ENCODE data around the gene SORT1. TPM values are rescaled to one million over a fixed set of nuclear protein-coding genes. Genes with fewer than 3 reads are reported as not detected.

SORT1 gene
- total and polyA plus RNA-seq, 7 experiments from 2014 or later: 1.0 to 25.6 (median 1.8) TPM; not detected in 2

GRCh38 chr1:109356915-109357314 is 40.8 kb downstream of the SORT1 start:
- no peaks in the 10 kb centered on the region for H3K36me3 ChIP-seq (ENCODE audit: control insufficient read depth in 2 of 3, insufficient read depth in 3 of 3, low read length in 3 of 3)
- no peak for ATAC-seq
- no peak overlapping the region for H3K4me3 ChIP-seq (ENCODE audit: low read length)
- no peaks in the 10 kb centered on the region for H3K27me3 ChIP-seq (ENCODE audit: control insufficient read depth in 2 of 2, insufficient read depth in 2 of 2, low read length in 2 of 2)
- peaks cover 0 to 1% (median 0%) of the 10 kb centered on the region in 5 donors for H3K36me3 Mint-ChIP-seq
- no peak overlapping the region for H3K27ac ChIP-seq (ENCODE audit: low read depth, low read length)
- H3K4me1 ChIP-seq (ENCODE audit: control insufficient read depth in 2 of 2, insufficient read depth in 2 of 2, low read length in 2 of 2): no peaks in the 10 kb centered on the region
- peaks cover 0 to 55% (median 2%) of the 10 kb centered on the region in 5 donors for H3K27me3 Mint-ChIP-seq
- no peak overlapping the region for H3K4me3 Mint-ChIP-seq
- DNase-seq: no peak
- no peaks in the 10 kb centered on the region for H3K9me3 Mint-ChIP-seq
- peaks cover 0 to 22% (median 5%) of the 10 kb centered on the region in 7 donors for H3K4me1 Mint-ChIP-seq
- CTCF ChIA-PET: no interaction called here
- intact Hi-C loops (cut with micrococcal nuclease): loop anchor here in 1 of 2 donors (5.0 kb wide), 1 partner anchor 35 kb away; no protein-coding TSS in a partner anchor
- H3K9me3 ChIP-seq (ENCODE audit: control insufficient read depth in 2 of 3, low read length in 3 of 3): no peaks in the 10 kb centered on the region
- POLR2A ChIA-PET: no interaction called here
- no peak overlapping the region for H3K27ac Mint-ChIP-seq

GRCh38 chr1:109356505-109356904 is 41.2 kb downstream of the SORT1 start:
- Histone ChIP-seq H3K27ac (ENCODE audit: low read depth, low read length) (no peak overlapping the region), H3K36me3 (ENCODE audit: control insufficient read depth in 2 of 3, insufficient read depth in 3 of 3, low read length in 3 of 3) (no peaks in the 10 kb centered on the region), H3K9me3 (ENCODE audit: control insufficient read depth in 2 of 3, low read length in 3 of 3) (no peaks in the 10 kb centered on the region), H3K4me1 (ENCODE audit: control insufficient read depth in 2 of 2, insufficient read depth in 2 of 2, low read length in 2 of 2) (no peaks in the 10 kb centered on the region), H3K27me3 (ENCODE audit: control insufficient read depth in 2 of 2, insufficient read depth in 2 of 2, low read length in 2 of 2) (no peaks in the 10 kb centered on the region), H3K4me3 (ENCODE audit: low read length) (no peak overlapping the region)
- Mint-ChIP-seq H3K4me3 (no peak overlapping the region), H3K4me1 (peaks cover 0 to 22% (median 5%) of the 10 kb centered on the region in 7 donors), H3K27me3 (peaks cover 0 to 54% (median 3%) of the 10 kb centered on the region in 5 donors), H3K27ac (no peak overlapping the region), H3K36me3 (peaks cover 0 to 1% (median 0%) of the 10 kb centered on the region in 5 donors), H3K9me3 (no peaks in the 10 kb centered on the region)
- no peak for ATAC-seq
- intact Hi-C loops (cut with micrococcal nuclease): loop anchor here in 1 of 2 donors (5.0 kb wide), 1 partner anchor 36 kb away; no protein-coding TSS in a partner anchor
- no peak for DNase-seq
- POLR2A ChIA-PET: no interaction called here
- CTCF ChIA-PET: no interaction called here

DNA sequence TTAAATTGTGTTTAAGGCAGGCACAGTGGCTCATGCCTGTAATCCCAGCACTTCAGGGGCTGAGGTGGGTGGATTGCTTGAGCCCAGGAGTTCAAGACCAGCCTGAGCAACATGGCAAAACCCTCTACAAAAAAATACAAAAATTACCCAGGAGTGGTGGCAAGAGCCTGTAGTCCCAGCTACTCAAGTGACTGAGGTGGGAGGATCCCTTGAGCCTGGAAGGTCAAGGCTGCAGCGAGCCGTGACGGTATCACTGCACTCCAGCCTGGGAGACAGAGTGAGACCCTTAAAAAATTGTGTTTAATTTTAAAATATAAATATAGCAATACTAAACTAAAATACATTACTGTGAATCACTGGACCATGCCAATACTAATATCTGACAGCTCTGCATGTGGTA is 42.8 kb downstream of the SORT1 start:
- intact Hi-C loops (cut with micrococcal nuclease): loop anchor here in 1 of 2 donors (5.0 kb wide), 1 partner anchor 37 kb away; no protein-coding TSS in a partner anchor
- CTCF ChIA-PET: interaction anchor here (0.6 kb wide), 1 partner anchor 665 kb away, joined by 5 read pairs; no protein-coding TSS in a partner anchor
- no peak for DNase-seq
- no peaks in the 10 kb centered on the region for H3K36me3 ChIP-seq (ENCODE audit: control insufficient read depth in 2 of 3, insufficient read depth in 3 of 3, low read length in 3 of 3)
- POLR2A ChIA-PET: interaction anchor here (0.6 kb wide), 1 partner anchor 29 kb away, joined by 3 read pairs; no protein-coding TSS in a partner anchor
- no peaks in the 10 kb centered on the region for H3K9me3 ChIP-seq (ENCODE audit: control insufficient read depth in 2 of 3, low read length in 3 of 3)
- no peaks in the 10 kb centered on the region for H3K4me1 ChIP-seq (ENCODE audit: control insufficient read depth in 2 of 2, insufficient read depth in 2 of 2, low read length in 2 of 2)
- H3K27ac ChIP-seq (ENCODE audit: low read depth, low read length): no peak overlapping the region
- H3K27me3 Mint-ChIP-seq: peaks cover 0 to 53% (median 4%) of the 10 kb centered on the region in 5 donors
- no peaks in the 10 kb centered on the region for H3K9me3 Mint-ChIP-seq
- no peak for ATAC-seq
- peaks cover 0 to 1% (median 0%) of the 10 kb centered on the region in 5 donors for H3K36me3 Mint-ChIP-seq
- H3K4me1 Mint-ChIP-seq: peaks cover 0 to 22% (median 5%) of the 10 kb centered on the region in 7 donors
- no peak overlapping the region for H3K27ac Mint-ChIP-seq
- no peaks in the 10 kb centered on the region for H3K27me3 ChIP-seq (ENCODE audit: control insufficient read depth in 2 of 2, insufficient read depth in 2 of 2, low read length in 2 of 2)
- no peak overlapping the region for H3K4me3 Mint-ChIP-seq
- H3K4me3 ChIP-seq (ENCODE audit: low read length): no peak overlapping the region

DNA sequence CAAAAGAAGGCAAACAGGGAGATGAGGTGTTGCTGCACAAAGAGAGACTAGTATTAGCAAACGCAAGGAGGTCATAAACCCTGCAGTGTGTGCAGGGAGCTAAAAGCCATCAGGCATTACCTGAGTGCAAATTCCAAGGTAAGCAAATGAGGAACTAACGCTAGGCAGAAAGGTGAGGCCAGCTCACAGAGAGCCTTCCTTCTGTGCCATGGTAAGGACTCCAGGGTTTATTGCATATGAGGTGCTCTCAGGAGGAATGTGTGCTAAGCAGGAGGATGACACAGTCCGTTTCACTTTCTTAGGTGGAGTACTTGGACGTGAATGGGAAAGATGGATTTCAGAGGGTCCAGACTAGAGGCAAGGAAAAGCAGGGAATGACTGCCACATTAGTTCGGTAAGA is 46.3 kb downstream of the SORT1 start:
- POLR2A ChIA-PET: no interaction called here
- H3K36me3 ChIP-seq (ENCODE audit: control insufficient read depth in 2 of 3, insufficient read depth in 3 of 3, low read length in 3 of 3): no peaks in the 10 kb centered on the region
- CTCF ChIA-PET: no interaction called here
- peaks cover 0 to 1% (median 0%) of the 10 kb centered on the region in 5 donors for H3K36me3 Mint-ChIP-seq
- peaks cover 0 to 36% (median 5%) of the 10 kb centered on the region in 7 donors for H3K4me1 Mint-ChIP-seq
- H3K9me3 Mint-ChIP-seq: no peaks in the 10 kb centered on the region
- DNase-seq (no peak), ATAC-seq (no peak)
- H3K27me3 ChIP-seq (ENCODE audit: control insufficient read depth in 2 of 2, insufficient read depth in 2 of 2, low read length in 2 of 2): no peaks in the 10 kb centered on the region
- H3K4me3 Mint-ChIP-seq: no peak overlapping the region
- no peaks in the 10 kb centered on the region for H3K9me3 ChIP-seq (ENCODE audit: control insufficient read depth in 2 of 3, low read length in 3 of 3)
- H3K4me3 ChIP-seq (ENCODE audit: low read length): no peak overlapping the region
- no peak overlapping the region for H3K27ac ChIP-seq (ENCODE audit: low read depth, low read length)
- no peaks in the 10 kb centered on the region for H3K4me1 ChIP-seq (ENCODE audit: control insufficient read depth in 2 of 2, insufficient read depth in 2 of 2, low read length in 2 of 2)
- H3K27me3 Mint-ChIP-seq: peaks cover 0 to 40% (median 0%) of the 10 kb centered on the region in 5 donors
- intact Hi-C loops (cut with micrococcal nuclease): no loop called here
- no peak overlapping the region for H3K27ac Mint-ChIP-seq

GRCh38 chr1:109350655-109351054 is 47.1 kb downstream of the SORT1 start:
- peaks cover 0 to 1% (median 0%) of the 10 kb centered on the region in 5 donors for H3K36me3 Mint-ChIP-seq
- CTCF ChIA-PET: no interaction called here

GRCh38 chr1:109350182-109350581 is 47.5 kb downstream of the SORT1 start:
- Histone ChIP-seq H3K36me3 (ENCODE audit: control insufficient read depth in 2 of 3, insufficient read depth in 3 of 3, low read length in 3 of 3) (no peaks in the 10 kb centered on the region), H3K4me3 (ENCODE audit: low read length) (no peak overlapping the region), H3K27me3 (ENCODE audit: control insufficient read depth in 2 of 2, insufficient read depth in 2 of 2, low read length in 2 of 2) (no peaks in the 10 kb centered on the region), H3K4me1 (ENCODE audit: control insufficient read depth in 2 of 2, insufficient read depth in 2 of 2, low read length in 2 of 2) (no peaks in the 10 kb centered on the region), H3K27ac (ENCODE audit: low read depth, low read length) (no peak overlapping the region), H3K9me3 (ENCODE audit: control insufficient read depth in 2 of 3, low read length in 3 of 3) (no peaks in the 10 kb centered on the region)
- Mint-ChIP-seq H3K9me3 (no peaks in the 10 kb centered on the region), H3K27ac (no peak overlapping the region), H3K4me1 (peaks cover 0 to 36% (median 5%) of the 10 kb centered on the region in 7 donors), H3K36me3 (peaks cover 0 to 1% (median 0%) of the 10 kb centered on the region in 5 donors), H3K27me3 (peaks cover 0 to 37% (median 0%) of the 10 kb centered on the region in 5 donors), H3K4me3 (no peak overlapping the region)
- ChIA-PET CTCF (no interaction called here), POLR2A (no interaction called here)
- DNase-seq: no peak
- intact Hi-C loops (cut with micrococcal nuclease): no loop called here
- ATAC-seq: no peak

More at GRCh38 chr1:109350655-109351054, 47.1 kb downstream of the SORT1 start:
- no peaks in the 10 kb centered on the region for H3K9me3 Mint-ChIP-seq
- no peak for ATAC-seq
- peaks cover 0 to 35% (median 0%) of the 10 kb centered on the region in 5 donors for H3K27me3 Mint-ChIP-seq
- no peaks in the 10 kb centered on the region for H3K9me3 ChIP-seq (ENCODE audit: control insufficient read depth in 2 of 3, low read length in 3 of 3)
- no peak for DNase-seq
- intact Hi-C loops (cut with micrococcal nuclease): no loop called here
- no peaks in the 10 kb centered on the region for H3K36me3 ChIP-seq (ENCODE audit: control insufficient read depth in 2 of 3, insufficient read depth in 3 of 3, low read length in 3 of 3)
- no peaks in the 10 kb centered on the region for H3K27me3 ChIP-seq (ENCODE audit: control insufficient read depth in 2 of 2, insufficient read depth in 2 of 2, low read length in 2 of 2)
- peaks cover 0 to 36% (median 5%) of the 10 kb centered on the region in 7 donors for H3K4me1 Mint-ChIP-seq
- H3K4me3 Mint-ChIP-seq: no peak overlapping the region
- H3K27ac Mint-ChIP-seq: no peak overlapping the region
- no peak overlapping the region for H3K27ac ChIP-seq (ENCODE audit: low read depth, low read length)
- no peaks in the 10 kb centered on the region for H3K4me1 ChIP-seq (ENCODE audit: control insufficient read depth in 2 of 2, insufficient read depth in 2 of 2, low read length in 2 of 2)
- no peak overlapping the region for H3K4me3 ChIP-seq (ENCODE audit: low read length)
- POLR2A ChIA-PET: no interaction called here

GRCh38 chr1:109347511-109347910 is 50.2 kb downstream of the SORT1 start:
- CTCF ChIA-PET: no interaction called here

More at GRCh38 chr1:109347511-109347910, 50.2 kb downstream of the SORT1 start:
- Histone ChIP-seq H3K27ac (ENCODE audit: low read depth, low read length) (no peak overlapping the region), H3K4me3 (ENCODE audit: low read length) (no peak overlapping the region), H3K36me3 (ENCODE audit: control insufficient read depth in 2 of 3, insufficient read depth in 3 of 3, low read length in 3 of 3) (no peaks in the 10 kb centered on the region), H3K9me3 (ENCODE audit: control insufficient read depth in 2 of 3, low read length in 3 of 3) (no peaks in the 10 kb centered on the region), H3K4me1 (ENCODE audit: control insufficient read depth in 2 of 2, insufficient read depth in 2 of 2, low read length in 2 of 2) (no peaks in the 10 kb centered on the region), H3K27me3 (ENCODE audit: control insufficient read depth in 2 of 2, insufficient read depth in 2 of 2, low read length in 2 of 2) (no peaks in the 10 kb centered on the region)
- Mint-ChIP-seq H3K4me3 (no peak overlapping the region), H3K9me3 (no peaks in the 10 kb centered on the region), H3K4me1 (peaks cover 0 to 15% (median 0%) of the 10 kb centered on the region in 7 donors), H3K27me3 (peaks cover 0 to 37% (median 4%) of the 10 kb centered on the region in 5 donors), H3K27ac (no peak overlapping the region), H3K36me3 (no peaks in the 10 kb centered on the region)
- no peak for ATAC-seq
- intact Hi-C loops (cut with micrococcal nuclease): no loop called here
- POLR2A ChIA-PET: no interaction called here
- DNase-seq: no peak
